HL-60 (cell line): ENCODE results near the gene ZNF566.

Source experiments
- DNase-seq, 2 experiments: peaks; one replicate each; pipeline ENCODE4 v3.0.0-alpha.2; 2010 to 2020; ENCODE audit warnings: low read depth in 1 of 2, low spot score in 1 of 2
- H3K27ac ChIP-seq: fragments of 250-450 bp; sonication (Bioruptor Pico); replicated peaks from 2 replicates; pipeline ENCODE4 v1.5.1; 2020; ENCODE audit warnings: mild to moderate bottlenecking, moderate library complexity
- H3K27me3 ChIP-seq: fragments of 250-450 bp; sonication (Bioruptor Pico); 2 replicates; pipeline ENCODE4 v1.5.1; 2021; ENCODE audit warnings: mild to moderate bottlenecking, moderate library complexity; ENCODE audit not compliant: insufficient read depth, poor library complexity, severe bottlenecking
- H3K4me3 ChIP-seq: replicated peaks from 2 replicates; pipeline ENCODE4 v1.5.1; 2011; ENCODE audit warnings: mild to moderate bottlenecking, control low read depth, low read length; ENCODE audit not compliant: insufficient read depth
- GABPA ChIP-seq: IDR thresholded peaks from 2 replicates; pipeline ENCODE4 v1.6.1; 2012; ENCODE audit warnings: low read depth
- POLR2AphosphoS5 ChIP-seq: IDR thresholded peaks from 2 replicates; pipeline ENCODE4 v1.6.1; 2012; ENCODE audit warnings: low read depth
- SPI1 ChIP-seq: IDR thresholded peaks from 2 replicates; pipeline ENCODE4 v1.6.1; 2012; ENCODE audit warnings: low read depth, mild to moderate bottlenecking, borderline replicate concordance
- TF ChIP-seq, protein P1 (sequence below): IDR thresholded peaks from one replicate; pipeline ENCODE4 v1.5.1; 2011; ENCODE audit warnings: low read length, control low read depth, inconsistent platforms; ENCODE audit not compliant: insufficient read depth
- TF ChIP-seq, protein P2 (sequence below): IDR thresholded peaks from 2 replicates; pipeline ENCODE4 v1.6.1; 2012; ENCODE audit warnings: low read depth; ENCODE audit not compliant: insufficient replicate concordance

Gene ZNF566

DNA sequence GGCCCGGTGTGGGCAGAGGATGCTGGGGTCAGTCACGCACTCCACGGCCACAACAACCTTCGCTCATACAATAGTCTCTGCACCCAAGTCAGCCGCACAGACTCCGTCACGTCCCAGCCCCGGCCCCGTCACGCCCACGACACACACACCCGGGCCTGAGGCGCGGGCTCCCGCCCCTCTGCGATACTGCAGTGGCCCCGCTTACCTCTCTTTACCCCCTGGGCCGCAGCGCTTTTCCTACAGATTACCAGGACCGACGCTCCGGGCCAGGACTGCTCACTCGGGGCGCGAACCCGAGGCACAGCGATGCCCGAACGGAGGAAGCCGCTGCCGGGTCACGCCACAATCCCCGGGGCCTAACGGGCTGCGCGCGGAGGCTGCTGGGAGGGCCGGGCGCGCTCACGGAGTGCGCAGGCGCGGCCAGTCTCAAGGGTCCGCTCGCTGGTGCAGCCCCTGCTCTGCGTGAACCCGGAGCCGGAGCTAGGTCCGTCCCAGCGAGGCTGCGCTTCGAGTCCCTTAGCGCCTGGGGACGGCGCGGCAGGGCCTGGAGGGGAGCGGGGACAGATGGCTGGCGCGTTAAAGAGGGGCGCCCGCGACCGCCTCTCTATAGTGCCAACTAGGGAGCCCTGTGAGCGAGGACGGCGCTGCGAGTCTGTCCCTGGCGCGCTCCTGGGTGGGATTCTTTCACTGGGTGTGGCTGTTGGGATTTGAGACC lies 70.9 kb downstream of the ZNF566 start, which contains the start of gene ZFP82:
Gene ZFP82 (minus strand): TSS at position 358 of the 715 bp plus-strand sequence. CDS start 8,855 bp downstream, outside the sequence.
- Histone ChIP-seq H3K27ac (peak within 1 kb of the TSS; percentile 84), H3K27me3 (no peaks in the 10 kb centered on the region), H3K4me3 (peak within 1 kb of the TSS; percentile 51)
- peak; percentile 43 to 60 for DNase-seq
- TF ChIP-seq POLR2AphosphoS5 (no peak), SPI1 (no peak), GABPA (no peak)
- TF ChIP-seq, protein P1, sequence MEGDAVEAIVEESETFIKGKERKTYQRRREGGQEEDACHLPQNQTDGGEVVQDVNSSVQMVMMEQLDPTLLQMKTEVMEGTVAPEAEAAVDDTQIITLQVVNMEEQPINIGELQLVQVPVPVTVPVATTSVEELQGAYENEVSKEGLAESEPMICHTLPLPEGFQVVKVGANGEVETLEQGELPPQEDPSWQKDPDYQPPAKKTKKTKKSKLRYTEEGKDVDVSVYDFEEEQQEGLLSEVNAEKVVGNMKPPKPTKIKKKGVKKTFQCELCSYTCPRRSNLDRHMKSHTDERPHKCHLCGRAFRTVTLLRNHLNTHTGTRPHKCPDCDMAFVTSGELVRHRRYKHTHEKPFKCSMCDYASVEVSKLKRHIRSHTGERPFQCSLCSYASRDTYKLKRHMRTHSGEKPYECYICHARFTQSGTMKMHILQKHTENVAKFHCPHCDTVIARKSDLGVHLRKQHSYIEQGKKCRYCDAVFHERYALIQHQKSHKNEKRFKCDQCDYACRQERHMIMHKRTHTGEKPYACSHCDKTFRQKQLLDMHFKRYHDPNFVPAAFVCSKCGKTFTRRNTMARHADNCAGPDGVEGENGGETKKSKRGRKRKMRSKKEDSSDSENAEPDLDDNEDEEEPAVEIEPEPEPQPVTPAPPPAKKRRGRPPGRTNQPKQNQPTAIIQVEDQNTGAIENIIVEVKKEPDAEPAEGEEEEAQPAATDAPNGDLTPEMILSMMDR = no peak
- TF ChIP-seq, protein P2, sequence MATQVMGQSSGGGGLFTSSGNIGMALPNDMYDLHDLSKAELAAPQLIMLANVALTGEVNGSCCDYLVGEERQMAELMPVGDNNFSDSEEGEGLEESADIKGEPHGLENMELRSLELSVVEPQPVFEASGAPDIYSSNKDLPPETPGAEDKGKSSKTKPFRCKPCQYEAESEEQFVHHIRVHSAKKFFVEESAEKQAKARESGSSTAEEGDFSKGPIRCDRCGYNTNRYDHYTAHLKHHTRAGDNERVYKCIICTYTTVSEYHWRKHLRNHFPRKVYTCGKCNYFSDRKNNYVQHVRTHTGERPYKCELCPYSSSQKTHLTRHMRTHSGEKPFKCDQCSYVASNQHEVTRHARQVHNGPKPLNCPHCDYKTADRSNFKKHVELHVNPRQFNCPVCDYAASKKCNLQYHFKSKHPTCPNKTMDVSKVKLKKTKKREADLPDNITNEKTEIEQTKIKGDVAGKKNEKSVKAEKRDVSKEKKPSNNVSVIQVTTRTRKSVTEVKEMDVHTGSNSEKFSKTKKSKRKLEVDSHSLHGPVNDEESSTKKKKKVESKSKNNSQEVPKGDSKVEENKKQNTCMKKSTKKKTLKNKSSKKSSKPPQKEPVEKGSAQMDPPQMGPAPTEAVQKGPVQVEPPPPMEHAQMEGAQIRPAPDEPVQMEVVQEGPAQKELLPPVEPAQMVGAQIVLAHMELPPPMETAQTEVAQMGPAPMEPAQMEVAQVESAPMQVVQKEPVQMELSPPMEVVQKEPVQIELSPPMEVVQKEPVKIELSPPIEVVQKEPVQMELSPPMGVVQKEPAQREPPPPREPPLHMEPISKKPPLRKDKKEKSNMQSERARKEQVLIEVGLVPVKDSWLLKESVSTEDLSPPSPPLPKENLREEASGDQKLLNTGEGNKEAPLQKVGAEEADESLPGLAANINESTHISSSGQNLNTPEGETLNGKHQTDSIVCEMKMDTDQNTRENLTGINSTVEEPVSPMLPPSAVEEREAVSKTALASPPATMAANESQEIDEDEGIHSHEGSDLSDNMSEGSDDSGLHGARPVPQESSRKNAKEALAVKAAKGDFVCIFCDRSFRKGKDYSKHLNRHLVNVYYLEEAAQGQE = no peak

DNA sequence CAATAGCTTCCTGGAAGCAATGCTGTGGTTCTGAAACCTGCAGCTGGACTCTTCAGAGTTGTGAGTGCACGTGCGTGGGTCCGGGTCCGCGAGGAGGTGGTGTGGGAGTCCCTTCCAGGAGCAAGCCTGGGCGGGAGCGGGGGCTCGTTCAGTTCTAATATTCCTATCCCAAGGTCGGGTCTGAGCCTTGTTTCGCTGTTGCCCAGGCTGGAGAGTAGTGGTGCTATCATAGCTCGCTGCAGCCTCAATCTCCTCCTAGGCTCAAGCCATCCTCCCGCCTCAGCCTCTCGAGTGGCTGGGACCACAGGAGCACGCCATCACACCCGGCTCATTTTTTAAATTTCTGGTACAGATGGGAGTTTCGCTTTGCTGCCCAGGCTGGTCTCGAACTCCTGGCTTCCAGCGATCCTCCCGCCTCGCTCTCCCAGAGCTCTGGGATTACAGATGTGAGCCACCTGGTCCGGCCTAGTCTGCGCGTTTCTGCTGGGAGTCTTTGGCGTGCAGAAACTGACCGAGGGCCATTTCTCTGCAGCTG lies 71.5 kb downstream of the ZNF566 start:
- Histone ChIP-seq H3K27me3 (no peaks in the 10 kb centered on the region), H3K4me3 (peak overlapping the region; percentile 51), H3K27ac (peak overlapping the region; percentile 84)
- no peak for DNase-seq
- no peak for TF ChIP-seq SPI1

DNA sequence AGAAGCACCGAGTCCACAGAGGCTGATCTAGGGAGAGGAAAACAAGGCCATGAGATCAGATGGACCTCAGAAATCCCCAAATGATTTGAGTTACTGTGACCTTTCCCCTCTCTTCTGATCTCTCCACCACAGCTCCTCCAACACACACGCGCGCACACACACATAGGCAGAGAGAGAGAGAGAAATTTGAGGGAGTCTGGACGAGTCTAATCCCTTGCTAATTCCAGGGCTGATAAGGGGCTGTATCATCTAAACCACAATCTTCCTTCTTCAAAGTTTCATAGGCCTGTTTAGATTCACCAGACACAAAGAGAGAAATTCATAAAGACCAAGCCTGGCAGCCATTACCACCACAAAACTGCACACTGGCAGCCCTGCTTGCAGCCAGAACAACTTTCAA lies 79.5 kb downstream of the ZNF566 start:
- Histone ChIP-seq H3K4me3 (no peak overlapping the region), H3K27ac (no peak overlapping the region), H3K27me3 (no peaks in the 10 kb centered on the region)
- TF ChIP-seq, protein P2 = no peak
- TF ChIP-seq GABPA (no peak), POLR2AphosphoS5 (no peak), SPI1 (no peak)
- TF ChIP-seq, protein P1 = no peak
- no peak for DNase-seq

DNA sequence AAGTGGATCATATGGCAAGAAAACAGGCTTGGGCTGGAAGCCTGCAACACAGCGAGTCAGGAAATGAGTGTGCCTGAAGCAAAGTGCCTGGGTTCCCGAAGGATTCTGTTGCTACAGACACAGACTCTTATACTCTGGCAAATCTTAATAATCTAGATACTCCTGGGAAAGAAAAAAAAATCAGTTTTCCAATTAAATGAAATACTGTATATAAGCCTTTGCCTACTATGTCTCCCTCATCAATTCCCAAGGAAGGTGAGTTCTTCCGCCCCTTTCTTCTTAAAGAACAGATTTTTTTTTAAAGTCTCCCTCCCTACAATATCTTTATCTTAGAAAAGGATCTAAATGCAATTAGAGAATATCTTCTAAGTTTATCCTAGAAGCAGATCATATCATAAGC lies 81.3 kb downstream of the ZNF566 start:
- TF ChIP-seq POLR2AphosphoS5 (no peak), SPI1 (no peak), GABPA (no peak)
- TF ChIP-seq, protein P1 = no peak
- TF ChIP-seq, protein P2 = no peak
- Histone ChIP-seq H3K27ac (no peak overlapping the region), H3K27me3 (no peaks in the 10 kb centered on the region), H3K4me3 (no peak overlapping the region)
- DNase-seq = no peak
